PC-9 (cell line): ENCODE data around the gene SDCBP2.

Source experiments
- CTCF ChIP-seq: fragments of 200-600 bp; sonication (generic); conservative IDR thresholded peaks from 2 replicates; pipeline ENCODE4 v1.6.1; 2017; ENCODE audit warnings: mixed run types, antibody characterized with exemption, mild to moderate bottlenecking, moderate library complexity
- EZH2 ChIP-seq: fragments of 200-600 bp; sonication (generic); IDR thresholded peaks from 2 replicates; pipeline ENCODE4 v1.8.0; 2017; ENCODE audit warnings: antibody characterized with exemption, low read depth

DNA sequence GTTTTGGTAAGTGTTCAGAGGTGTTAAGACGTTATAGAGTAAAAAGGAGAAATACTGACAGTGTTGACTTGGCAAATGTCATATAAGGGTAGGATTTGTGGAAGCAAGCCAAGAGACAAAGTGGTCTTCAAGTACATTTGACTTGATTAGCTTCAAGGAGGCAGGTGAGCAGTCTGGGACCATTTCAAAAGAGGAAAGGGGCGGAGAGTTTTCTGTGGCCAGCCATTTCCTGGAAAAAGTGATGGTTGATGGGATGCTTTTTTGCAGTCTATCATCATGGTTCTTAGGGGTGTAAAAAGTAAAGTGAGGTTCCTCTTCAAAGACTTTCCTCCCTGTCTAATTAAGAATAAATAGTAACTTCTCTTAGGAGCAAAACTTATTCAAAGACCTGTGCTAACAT, 35.2 kb upstream of the SDCBP2 start:
- TF ChIP-seq CTCF (no peak), EZH2 (no peak)
